ENCODE results near the gene TMSB10. TPM values are rescaled to one million over a fixed set of nuclear protein-coding genes. Genes with fewer than 3 reads are reported as not detected.

Gene TMSB10
- total RNA-seq, 1 donor from 2014 or later, result 2,521 TPM

DNA sequence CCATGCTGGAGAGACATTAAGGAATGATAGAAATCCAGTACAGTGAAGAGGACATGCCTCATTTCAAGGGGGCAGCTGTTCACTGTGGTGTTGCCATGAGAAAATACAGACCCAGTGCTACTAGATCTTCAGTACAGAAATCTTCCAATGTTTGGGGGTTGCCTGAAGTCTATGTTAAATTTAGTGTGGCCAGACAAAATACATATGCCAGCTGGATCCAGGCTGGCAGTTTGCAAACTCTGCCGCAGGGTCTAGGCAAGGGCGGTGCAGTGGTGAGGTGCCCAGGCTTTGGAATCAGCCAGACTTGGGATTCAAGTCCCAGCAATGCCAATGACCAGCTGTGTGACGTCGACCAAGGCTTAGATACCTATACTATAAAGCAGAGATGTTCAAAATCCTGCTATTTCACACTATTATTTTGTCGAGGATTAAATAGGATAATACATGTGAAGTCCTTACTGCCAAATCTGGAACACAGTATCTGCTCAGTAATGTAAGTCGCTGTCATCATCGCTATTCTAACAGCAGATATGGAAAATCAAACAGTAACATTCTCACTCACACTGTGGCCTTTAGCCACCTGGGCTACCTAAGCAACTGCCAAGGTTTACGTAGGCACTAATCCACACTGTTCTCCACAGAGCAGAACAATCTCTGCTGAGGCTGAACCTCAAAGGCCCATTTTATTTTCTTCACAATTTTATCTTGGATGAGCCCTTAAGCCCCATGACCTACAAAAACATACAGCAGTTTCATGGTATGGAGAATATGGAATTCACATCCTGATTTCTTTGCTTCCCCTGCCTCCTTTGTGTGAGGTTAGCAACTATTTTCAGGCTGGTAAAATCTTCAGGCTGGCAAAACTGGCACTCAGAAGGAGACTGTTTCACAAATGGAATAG lies 5.9 kb upstream of the TMSB10 start:
- peaks cover 4% of the 10 kb centered on the region for H3K9me3 Mint-ChIP-seq (ENCODE audit: low read depth)
- no peak overlapping the region for H3K4me3 Mint-ChIP-seq (ENCODE audit: unreplicated experiment)

GRCh38 chr2:84900971-84901370 lies 4.5 kb upstream of the TMSB10 start:
- H3K4me1 Mint-ChIP-seq (ENCODE audit: low read depth), result peaks cover 44% of the 10 kb centered on the region
- TF ChIP-seq, protein P1, sequence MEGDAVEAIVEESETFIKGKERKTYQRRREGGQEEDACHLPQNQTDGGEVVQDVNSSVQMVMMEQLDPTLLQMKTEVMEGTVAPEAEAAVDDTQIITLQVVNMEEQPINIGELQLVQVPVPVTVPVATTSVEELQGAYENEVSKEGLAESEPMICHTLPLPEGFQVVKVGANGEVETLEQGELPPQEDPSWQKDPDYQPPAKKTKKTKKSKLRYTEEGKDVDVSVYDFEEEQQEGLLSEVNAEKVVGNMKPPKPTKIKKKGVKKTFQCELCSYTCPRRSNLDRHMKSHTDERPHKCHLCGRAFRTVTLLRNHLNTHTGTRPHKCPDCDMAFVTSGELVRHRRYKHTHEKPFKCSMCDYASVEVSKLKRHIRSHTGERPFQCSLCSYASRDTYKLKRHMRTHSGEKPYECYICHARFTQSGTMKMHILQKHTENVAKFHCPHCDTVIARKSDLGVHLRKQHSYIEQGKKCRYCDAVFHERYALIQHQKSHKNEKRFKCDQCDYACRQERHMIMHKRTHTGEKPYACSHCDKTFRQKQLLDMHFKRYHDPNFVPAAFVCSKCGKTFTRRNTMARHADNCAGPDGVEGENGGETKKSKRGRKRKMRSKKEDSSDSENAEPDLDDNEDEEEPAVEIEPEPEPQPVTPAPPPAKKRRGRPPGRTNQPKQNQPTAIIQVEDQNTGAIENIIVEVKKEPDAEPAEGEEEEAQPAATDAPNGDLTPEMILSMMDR (IDR thresholded peaks at IDR 0.05), result no peak
- no peaks in the 10 kb centered on the region for H3K27me3 Mint-ChIP-seq (ENCODE audit: low read depth)
- no peak overlapping the region for H3K27ac Mint-ChIP-seq (ENCODE audit: unreplicated experiment)
- H3K4me3 Mint-ChIP-seq (ENCODE audit: unreplicated experiment), result no peak overlapping the region
- peaks cover 4% of the 10 kb centered on the region for H3K9me3 Mint-ChIP-seq (ENCODE audit: low read depth)
- no peak for DNase-seq (ENCODE audit: low spot score)
- peaks cover under 1% of the 10 kb centered on the region for H3K36me3 Mint-ChIP-seq (ENCODE audit: low read depth)

More for the DNA sequence above, 5.9 kb upstream of the TMSB10 start:
- Mint-ChIP-seq H3K27ac (ENCODE audit: unreplicated experiment) (no peak overlapping the region), H3K36me3 (ENCODE audit: low read depth) (no peaks in the 10 kb centered on the region), H3K27me3 (ENCODE audit: low read depth) (no peaks in the 10 kb centered on the region), H3K4me1 (ENCODE audit: low read depth) (peaks cover 56% of the 10 kb centered on the region)
- DNase-seq (ENCODE audit: low spot score), result no peak
- TF ChIP-seq, protein P1 (IDR thresholded peaks at IDR 0.05), result no peak

DNA sequence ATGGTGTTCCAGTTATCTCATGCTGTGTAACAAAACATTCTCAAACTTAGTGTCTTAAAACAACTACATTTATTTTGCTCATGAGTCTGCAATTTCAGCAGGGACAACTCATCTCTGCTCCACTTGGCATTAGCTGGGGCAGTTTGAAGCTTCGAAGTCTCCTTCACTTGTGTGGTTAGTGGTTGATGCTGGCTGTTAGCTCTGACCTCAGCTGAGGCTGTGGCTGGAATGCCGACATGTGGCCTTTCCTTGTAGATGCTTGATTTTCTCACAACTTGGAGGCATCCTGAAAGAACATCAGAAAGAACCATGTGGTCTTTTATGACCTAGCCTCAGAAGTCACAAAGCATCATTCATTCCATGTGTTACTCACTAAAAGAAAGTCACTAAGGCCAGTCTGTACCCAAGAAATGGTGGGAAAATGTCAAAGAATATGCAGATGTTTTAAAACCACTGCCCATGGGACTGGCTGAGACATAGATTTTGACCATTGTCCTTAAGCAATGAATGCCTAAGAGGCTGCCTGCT lies 3.8 kb upstream of the TMSB10 start:
- H3K4me1 Mint-ChIP-seq (ENCODE audit: low read depth), result peaks cover 38% of the 10 kb centered on the region
- H3K9me3 Mint-ChIP-seq (ENCODE audit: low read depth), result peaks cover 4% of the 10 kb centered on the region
- TF ChIP-seq, protein P1 (IDR thresholded peaks at IDR 0.05), result no peak
- no peak overlapping the region for H3K4me3 Mint-ChIP-seq (ENCODE audit: unreplicated experiment)
- H3K36me3 Mint-ChIP-seq (ENCODE audit: low read depth), result peaks cover 8% of the 10 kb centered on the region
- H3K27ac Mint-ChIP-seq (ENCODE audit: unreplicated experiment), result no peak overlapping the region
- DNase-seq (ENCODE audit: low spot score), result no peak
- no peaks in the 10 kb centered on the region for H3K27me3 Mint-ChIP-seq (ENCODE audit: low read depth)

DNA sequence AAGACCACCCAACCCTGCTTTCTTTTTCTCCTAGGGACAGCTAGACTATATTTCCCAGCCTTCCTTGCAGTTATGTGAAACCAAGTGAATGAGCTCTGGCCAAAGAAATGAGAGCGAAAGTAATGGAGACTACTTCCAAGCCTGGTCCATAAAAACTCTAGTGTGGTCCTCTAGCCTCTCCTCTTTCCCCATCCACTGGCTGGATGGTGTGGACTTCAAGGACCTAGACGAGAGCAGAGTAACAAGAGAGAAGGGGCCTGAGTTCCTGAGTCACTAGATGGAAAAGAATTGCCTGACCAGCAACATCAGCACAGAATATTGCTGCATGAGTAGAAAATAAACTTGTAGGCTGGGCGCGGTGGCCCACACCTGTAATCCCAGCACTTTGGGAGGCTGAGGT lies 2.9 kb upstream of the TMSB10 start:
- peaks cover 4% of the 10 kb centered on the region for H3K9me3 Mint-ChIP-seq (ENCODE audit: low read depth)
- no peak overlapping the region for H3K27ac Mint-ChIP-seq (ENCODE audit: unreplicated experiment)
- H3K4me3 Mint-ChIP-seq (ENCODE audit: unreplicated experiment), result no peak overlapping the region
- TF ChIP-seq, protein P1 (IDR thresholded peaks at IDR 0.05), result no peak
- peaks cover 38% of the 10 kb centered on the region for H3K4me1 Mint-ChIP-seq (ENCODE audit: low read depth)
- peaks cover 14% of the 10 kb centered on the region for H3K36me3 Mint-ChIP-seq (ENCODE audit: low read depth)
- no peaks in the 10 kb centered on the region for H3K27me3 Mint-ChIP-seq (ENCODE audit: low read depth)
- no peak for DNase-seq (ENCODE audit: low spot score)

DNA sequence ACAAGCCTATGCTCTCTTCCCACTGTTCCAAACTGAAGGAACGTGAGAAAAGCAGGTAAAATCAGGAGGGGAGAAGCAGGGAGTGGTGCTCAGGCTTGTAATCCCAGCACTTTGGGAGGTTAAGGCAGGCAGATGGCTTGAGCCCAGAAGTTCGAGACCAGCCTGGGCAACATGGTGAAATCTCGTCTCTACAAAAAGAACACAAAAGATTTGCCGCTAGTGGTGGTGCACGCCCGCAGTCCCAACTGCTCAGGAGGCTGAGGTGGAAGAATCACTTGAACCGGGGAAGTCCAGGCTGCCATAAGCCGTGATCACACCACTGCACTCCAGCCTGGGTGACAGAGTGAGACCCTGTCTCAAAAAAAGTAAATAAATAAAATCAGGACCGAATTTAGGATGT lies 1.3 kb upstream of the TMSB10 start:
- Mint-ChIP-seq H3K27me3 (ENCODE audit: low read depth) (no peaks in the 10 kb centered on the region), H3K4me3 (ENCODE audit: unreplicated experiment) (peak overlapping the region; percentile 82), H3K36me3 (ENCODE audit: low read depth) (peaks cover 14% of the 10 kb centered on the region), H3K9me3 (ENCODE audit: low read depth) (peaks cover 4% of the 10 kb centered on the region), H3K27ac (ENCODE audit: unreplicated experiment) (peak overlapping the region; percentile 91), H3K4me1 (ENCODE audit: low read depth) (peaks cover 34% of the 10 kb centered on the region)
- TF ChIP-seq, protein P1 (IDR thresholded peaks at IDR 0.05), result no peak
- no peak for DNase-seq (ENCODE audit: low spot score)
